ENCODE results near the gene HCN3. TPM values are rescaled to one million over a fixed set of nuclear protein-coding genes. Genes with fewer than 3 reads are reported as not detected.
"Not testable (repeated sequence)": the region's sequence is repeated elsewhere in the genome, so short reads cannot be mapped to it uniquely, and the experiment has no call there.

Gene HCN3
- 1 to 10 TPM; 3.0 to 8.1 (median 4.2) TPM for polyA plus RNA-seq (ENCODE audit: insufficient read length in 10 of 10)
- long read RNA-seq, donor 1 = 0 reads
- long read RNA-seq, donor 2, partial matches to known transcripts = 0 of 1 reads
- long read RNA-seq, donor 2, other reads (novel, unspliced or antisense) = 0 of 1 reads
- long read RNA-seq, donor 3 = 0 reads
- long read RNA-seq, donor 4, partial matches to known transcripts = 0 of 1 reads
- long read RNA-seq, donor 4, other reads (novel, unspliced or antisense) = 0 of 1 reads
- long read RNA-seq, donor 5 = 0 reads
- long read RNA-seq, donor 6, partial matches to known transcripts = 5 of 5 reads
- long read RNA-seq, donor 6, other reads (novel, unspliced or antisense) = 0 of 5 reads
- long read RNA-seq, donor 7 = 0 reads
- long read RNA-seq, donor 8 = 0 reads
- long read RNA-seq, donor 9 = 0 reads

- peak; percentile 96 to 99 (median 98) for DNase-seq
Measured at GRCh38 chr1:155277070-155277901, at the start of gene HCN3. HCN3 (plus strand) TSS chr1:155277463; CDS start chr1:155277591, 128 bp downstream.

GRCh38 chr1:155228096-155228427 is 49.2 kb upstream of the HCN3 start:
- no peak for DNase-seq

- DNase-seq = not testable (repeated sequence)
Measured at GRCh38 chr1:155231302-155231701, 46.0 kb upstream of the HCN3 start.

- DNase-seq = peak; percentile 64 to 94 (median 90)
Measured at GRCh38 chr1:155232001-155232978, 45.0 kb upstream of the HCN3 start.

- DNase-seq = not testable (repeated sequence)
Measured at GRCh38 chr1:155233502-155233901, 43.8 kb upstream of the HCN3 start.

GRCh38 chr1:155235375-155235774 is 41.9 kb upstream of the HCN3 start:
- DNase-seq = not testable (repeated sequence)

DNA sequence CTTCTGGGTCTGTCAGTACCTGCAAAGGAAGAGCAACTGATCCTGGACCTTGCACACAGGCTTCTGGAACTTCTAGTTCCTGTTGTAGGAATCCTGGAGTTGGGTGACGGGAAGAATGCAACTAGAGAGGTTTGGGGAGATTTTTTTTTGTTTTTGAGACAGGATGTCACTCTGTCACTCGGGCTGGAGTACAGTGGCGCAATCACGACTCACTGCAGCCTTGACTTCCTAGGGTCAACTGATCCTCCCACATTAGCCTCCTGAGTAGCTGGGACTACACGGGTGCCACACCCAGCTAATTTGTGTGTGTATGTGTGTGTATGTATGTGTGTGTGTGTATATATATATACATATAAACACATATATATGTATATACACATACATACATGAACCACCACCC is 40.8 kb upstream of the HCN3 start:
- no peak for DNase-seq

GRCh38 chr1:155241069-155241679 is 36.1 kb upstream of the HCN3 start:
- peak; percentile 79 to 89 (median 83) for DNase-seq

DNA sequence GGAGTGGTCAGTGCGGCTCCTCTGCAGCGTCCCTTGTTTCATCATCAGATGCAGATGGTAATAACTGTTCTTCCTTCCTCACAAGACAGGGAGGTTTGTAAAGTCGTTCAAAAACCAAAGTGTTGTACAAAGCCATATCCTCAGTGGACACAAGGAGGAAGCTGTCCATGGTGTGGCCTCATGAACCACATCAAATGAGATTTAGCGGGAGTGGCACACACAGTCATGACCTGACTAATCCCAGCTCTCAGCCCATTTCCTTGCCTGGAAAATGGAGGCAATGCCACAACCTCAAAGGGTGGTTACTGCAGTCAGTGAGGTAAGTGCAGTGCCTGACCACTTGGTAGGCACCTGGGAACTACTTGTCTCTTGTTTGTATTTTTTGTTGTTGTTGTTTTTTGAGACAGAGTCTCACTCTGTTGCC is 35.4 kb upstream of the HCN3 start:
- no peak for DNase-seq

GRCh38 chr1:155242805-155243358 is 34.4 kb upstream of the HCN3 start:
- no peak for DNase-seq

- DNase-seq = peak; percentile 98 to 100 (median 99)
Measured at GRCh38 chr1:155244368-155245162, 32.7 kb upstream of the HCN3 start.

GRCh38 chr1:155245163-155245524 is 32.1 kb upstream of the HCN3 start:
- DNase-seq = no peak

DNA sequence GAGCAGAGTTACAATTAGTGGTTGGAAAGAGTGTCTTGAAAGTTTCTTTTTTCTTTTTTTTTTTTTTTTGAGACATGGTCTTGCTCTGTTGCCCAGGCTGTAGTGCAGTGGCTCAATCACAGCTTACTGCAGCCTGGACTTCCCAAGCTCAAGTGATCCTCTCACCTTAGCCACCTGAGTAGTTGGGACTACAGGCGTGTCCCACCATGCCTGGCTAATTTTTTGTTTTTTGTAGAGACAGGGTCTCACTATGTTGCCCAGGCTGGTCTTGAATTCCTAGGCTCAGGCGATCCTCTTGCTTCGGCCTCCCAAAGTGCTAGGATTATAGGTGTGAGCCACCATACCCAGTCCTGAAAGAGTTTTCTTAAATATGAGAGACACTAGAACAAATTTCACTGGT is 30.5 kb upstream of the HCN3 start:
- DNase-seq = not testable (repeated sequence)

- no peak for DNase-seq
Measured at GRCh38 chr1:155247667-155248553, 29.4 kb upstream of the HCN3 start.

DNA sequence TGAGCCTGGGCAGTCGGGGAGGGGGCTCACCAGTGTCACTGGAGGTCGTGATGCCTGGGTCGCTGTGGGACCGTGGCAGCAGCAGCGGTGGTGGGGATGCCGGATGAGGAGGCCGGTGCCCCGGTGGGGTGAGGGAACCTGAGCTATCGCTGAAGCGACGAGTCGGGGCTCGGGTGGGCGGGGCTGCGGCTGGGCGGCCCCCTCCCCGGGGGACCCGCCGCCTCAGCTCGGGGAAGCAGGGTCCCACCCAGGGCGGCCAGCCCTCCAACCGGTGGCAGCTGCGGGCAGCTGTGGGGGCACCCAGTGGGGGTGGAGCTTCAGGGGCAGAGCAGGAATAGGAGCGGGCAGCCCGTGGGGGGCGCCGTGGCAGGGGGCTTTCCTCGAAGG is 27.0 kb upstream of the HCN3 start:
- no peak for DNase-seq

DNA sequence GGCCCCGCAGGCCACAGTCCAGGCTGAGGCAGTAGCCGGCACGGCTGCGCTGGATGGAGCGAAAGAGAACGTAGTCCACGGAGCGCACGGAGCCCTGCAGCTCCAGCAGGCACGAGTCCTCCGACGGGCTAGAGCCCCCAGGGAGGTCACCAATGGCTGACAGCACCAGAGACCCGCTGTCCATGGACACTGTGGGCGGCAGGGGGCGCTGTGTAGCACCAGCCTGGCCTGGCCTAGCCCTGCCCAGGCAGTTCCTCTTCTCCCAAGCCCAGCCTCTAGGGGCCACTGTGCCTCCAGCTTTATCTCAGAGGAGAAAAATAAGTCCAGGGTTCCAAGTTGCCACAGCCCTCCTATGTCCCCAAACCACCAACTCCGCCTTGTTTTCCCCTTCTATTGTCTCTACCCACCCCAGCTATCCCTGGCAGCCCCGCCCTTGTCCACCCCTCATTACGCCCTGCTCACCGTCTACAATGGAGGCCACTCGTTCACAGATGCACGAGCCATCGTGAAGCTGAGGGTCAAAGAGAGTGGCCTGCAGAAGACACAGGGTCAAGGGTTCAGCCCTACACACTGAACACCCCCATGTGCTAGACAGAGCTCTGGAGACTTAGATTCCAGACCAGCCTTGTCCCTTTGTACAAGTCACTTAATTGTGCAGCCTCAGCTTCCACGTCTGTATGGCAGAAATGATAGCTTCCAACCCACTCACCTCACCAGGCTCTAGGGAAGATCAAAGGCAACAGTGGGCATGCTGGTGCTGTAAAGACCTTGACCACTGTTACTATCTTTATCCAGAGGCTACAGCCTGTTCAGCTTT is 26.4 kb upstream of the HCN3 start:
- peak; percentile 89 to 95 (median 91) for DNase-seq

- DNase-seq = no peak
Measured at GRCh38 chr1:155251566-155251965, 25.7 kb upstream of the HCN3 start.

GRCh38 chr1:155253208-155253607 is 24.1 kb upstream of the HCN3 start:
- no peak for DNase-seq

All from muscle of back (tissue), 13 donors.